Endothelial cell of umbilical vein (primary cell): ENCODE data around the gene ATP6V1B1. TPM values are rescaled to one million over a fixed set of nuclear protein-coding genes. Genes with fewer than 3 reads are reported as not detected.

Source experiments
- BruUV-seq: library from RNA; stranded (reverse); fragments of 400-500 nt; replicated peaks from 2 replicates; lab custom pipeline; 2021; lab: Mats Ljungman, UMichigan
- CTCF ChIA-PET: fragments of 300-600, 350-600 bp; sonication (Branson Sonifier 250); formaldehyde crosslinking; loops from one replicate; lab custom pipeline; 2021; ENCODE audit warnings: antibody characterized with exemption, inconsistent platforms; lab: Charles Lee
- POLR2A ChIA-PET: fragments of 300-600, 350-600 bp; sonication (Branson Sonifier 250); formaldehyde crosslinking; loops from one replicate; lab custom pipeline; 2021; ENCODE audit warnings: antibody characterized with exemption, inconsistent platforms; lab: Charles Lee
- DNase-seq: peaks from one replicate; pipeline ENCODE4 v3.0.0-alpha.2; 2011; ENCODE audit warnings: low read depth, low spot score
- FAIRE-seq: peaks from 2 replicates; lab custom pipeline; 2011; peaks lifted over from hg19 to GRCh38; lab: Jason Lieb, UNC
- H2AFZ ChIP-seq: 2 replicates; pipeline ENCODE4 v1.6.0; 2012; ENCODE audit warnings: low read depth, low read length, control low read depth, inconsistent platforms
- H3K27ac ChIP-seq: 2 replicates; pipeline ENCODE4 v1.5.1; 2011; ENCODE audit warnings: low read depth, mild to moderate bottlenecking, control low read depth, low read length, moderate library complexity; ENCODE audit not compliant: insufficient read depth
- H3K27me3 ChIP-seq, 2 experiments: 2 replicates each; pipeline versions ENCODE4 v1.6.0 to v1.6.1; 2011; ENCODE audit warnings: low read length in 2 of 2, mixed read lengths in 1 of 2; ENCODE audit not compliant: control insufficient read depth in 2 of 2, insufficient read depth in 2 of 2
- H3K36me3 ChIP-seq, 2 experiments: 2 replicates in 1 of 2; 3 replicates in 1 of 2; pipeline ENCODE4 v1.5.1; 2011; ENCODE audit warnings: low read length in 2 of 2, mild to moderate bottlenecking in 1 of 2, moderate library complexity in 1 of 2; ENCODE audit not compliant: control insufficient read depth in 2 of 2, insufficient read depth in 2 of 2; ENCODE audit errors: extremely low read depth in 1 of 2
- H3K4me1 ChIP-seq: 3 replicates; pipeline ENCODE4 v1.5.1; 2011; ENCODE audit warnings: mild to moderate bottlenecking, low read length; ENCODE audit not compliant: control insufficient read depth, insufficient read depth; ENCODE audit errors: extremely low read depth
- H3K4me2 ChIP-seq: 2 replicates; pipeline ENCODE4 v1.6.1; 2011; ENCODE audit warnings: low read length, control low read depth, mixed read lengths; ENCODE audit not compliant: insufficient read depth
- H3K4me3 ChIP-seq, 3 experiments: fragments of 200-600 bp in 1 of 3; sonication (generic), shearing (Covaris generic) in 1 of 3; replicated peaks in 1 of 3; 2 replicates each; pipeline ENCODE4 v1.5.1; 2011 to 2016; ENCODE audit warnings: control low read depth in 3 of 3, low read length in 3 of 3, mild to moderate bottlenecking in 2 of 3, inconsistent platforms in 1 of 3, low read depth in 1 of 3, moderate library complexity in 1 of 3; ENCODE audit not compliant: insufficient read depth in 1 of 3
- H3K79me2 ChIP-seq: 2 replicates; pipeline ENCODE4 v1.6.0; 2012; ENCODE audit warnings: low read length, inconsistent platforms; ENCODE audit not compliant: control insufficient read depth, insufficient read depth
- H3K9ac ChIP-seq: replicated peaks from 2 replicates; pipeline ENCODE3; 2011; ENCODE audit warnings: low read length, control low read depth; ENCODE audit not compliant: insufficient read depth; ENCODE audit errors: extremely low read depth
- H3K9me1 ChIP-seq: replicated peaks from 3 replicates; pipeline ENCODE4 v1.6.0; 2011; ENCODE audit warnings: mild to moderate bottlenecking, low read length; ENCODE audit not compliant: control insufficient read depth, insufficient read depth; ENCODE audit errors: extremely low read depth
- H3K9me3 ChIP-seq: replicated peaks from 2 replicates; pipeline ENCODE4 v1.5.1; 2012; ENCODE audit warnings: low read length, inconsistent platforms; ENCODE audit not compliant: control insufficient read depth, insufficient read depth
- H4K20me1 ChIP-seq: replicated peaks from 2 replicates; pipeline ENCODE3; 2011; ENCODE audit warnings: mild to moderate bottlenecking, low read length; ENCODE audit not compliant: control insufficient read depth, insufficient read depth; ENCODE audit errors: extremely low read depth
- CTCF ChIP-seq, 2 donors: IDR thresholded peaks; 1 replicate in 1 of 2; 2 replicates in 1 of 2; pipeline ENCODE4 v1.5.1; 2011; ENCODE audit warnings: low read length in 2 of 2, mild to moderate bottlenecking in 2 of 2, moderate library complexity in 2 of 2, control low read depth in 1 of 2, inconsistent platforms in 1 of 2, low read depth in 1 of 2; ENCODE audit not compliant: insufficient read depth in 1 of 2; ENCODE audit errors: extremely low read depth in 1 of 2
- EZH2 ChIP-seq: IDR thresholded peaks from 2 replicates; pipeline ENCODE4 v1.6.1; 2012; ENCODE audit warnings: borderline replicate concordance, low read depth, mild to moderate bottlenecking, moderate library complexity, low read length, inconsistent platforms; ENCODE audit not compliant: severe bottlenecking
- FOS ChIP-seq: IDR thresholded peaks from 2 replicates; pipeline ENCODE4 v1.6.1; 2011; ENCODE audit warnings: mild to moderate bottlenecking, low read length, moderate library complexity, borderline replicate concordance; ENCODE audit not compliant: insufficient read depth
- GATA2 ChIP-seq: IDR thresholded peaks from 2 replicates; pipeline ENCODE4 v1.7.0; 2011; ENCODE audit warnings: low read depth, mild to moderate bottlenecking, moderate library complexity, mixed read lengths, low read length; ENCODE audit not compliant: insufficient read length, insufficient read depth
- JUN ChIP-seq: IDR thresholded peaks from 2 replicates; pipeline ENCODE4 v1.6.1; 2011; ENCODE audit warnings: borderline replicate concordance, low read depth; ENCODE audit not compliant: insufficient read length, insufficient read depth
- MAX ChIP-seq: IDR thresholded peaks from 2 replicates; pipeline ENCODE4 v1.6.1; 2011; ENCODE audit not compliant: insufficient read depth, insufficient read length
- MYC ChIP-seq: IDR thresholded peaks from one replicate; pipeline ENCODE4 v1.6.1; 2011; ENCODE audit warnings: mild to moderate bottlenecking, low read depth, low read length
- POLR2A ChIP-seq: IDR thresholded peaks from 2 replicates; pipeline ENCODE4 v1.6.1; 2012; ENCODE audit warnings: low read depth, mild to moderate bottlenecking, control low read depth, low read length
- POLR2AphosphoS5 ChIP-seq: IDR thresholded peaks from 2 replicates; pipeline ENCODE4 v1.6.1; 2012; ENCODE audit warnings: low read depth, mild to moderate bottlenecking, control low read depth, low read length, moderate library complexity; ENCODE audit not compliant: insufficient read depth
- dilution Hi-C: fragments of 300-500 bp; cut with MboI; formaldehyde crosslinking; loops from one replicate; pipeline ENCODE4 v1.15.0; 2019; ENCODE audit warnings: low sequenced_read_pairs; ENCODE audit not compliant: extremely low pct_ligation_motif_present
- intact Hi-C: fragments of 100-400 bp; cut with micrococcal nuclease; formaldehyde crosslinking; loops from one replicate; pipeline ENCODE4 v1.10.0; 2022
- polyA plus RNA-seq, 4 experiments: library from polyadenylated mRNA; depleted of rRNA in 3 of 4; stranded (reverse) in 3 of 4; unstranded in 1 of 4; fragments of >200 nt; gene quantifications; 2 replicates each; pipeline versions ENCODE4 v1.2.1 to v1.2.3, GENCODE V29; 2011 to 2012; ENCODE audit warnings: missing spikeins in 1 of 4
- total RNA-seq: library from RNA; stranded (reverse); gene quantifications from 2 replicates; pipeline ENCODE4 v1.2.3, GENCODE V29; 2021

Gene ATP6V1B1
- total and polyA plus RNA-seq, 2 donors (not counting 3 experiments of a cell fraction or from before 2014, with no cell fraction given): 0.77 TPM; not detected in 1

- no peaks in the 10 kb centered on the region for H3K9me1 ChIP-seq
- intact Hi-C loops (no loop called here), dilution Hi-C loops (no loop called here)
- no peak for FAIRE-seq
- ChIA-PET CTCF (interaction anchor here (1.1 to 1.7 kb wide), 1 partner anchor 12 kb away, joined by 5 to 6 read pairs; no protein-coding TSS in a partner anchor), POLR2A (no interaction called here)
- BruUV-seq: no TSS peak
- no peak for DNase-seq
- no peaks in the 10 kb centered on the region for H3K9me3 ChIP-seq
- H3K9ac ChIP-seq: no peak overlapping the region
- H3K4me3 ChIP-seq: no peak overlapping the region
- no peak overlapping the region for H2AFZ ChIP-seq
- no peaks in the 10 kb centered on the region for H3K27me3 ChIP-seq
- peaks cover 4 to 28% of the 10 kb centered on the region in 2 experiments for H3K36me3 ChIP-seq
- H4K20me1 ChIP-seq: no peaks in the 10 kb centered on the region
- H3K4me1 ChIP-seq: peaks cover 12% of the 10 kb centered on the region
- no peak overlapping the region for H3K4me2 ChIP-seq
- H3K79me2 ChIP-seq: peaks cover 13% of the 10 kb centered on the region
- TF ChIP-seq FOS (no peak), GATA2 (no peak), JUN (no peak), MAX (no peak), CTCF (IDR thresholded peaks at IDR 0.05; ENCODE audit: extremely low read depth in 1 of 2, insufficient read depth in 1 of 2, low read depth in 1 of 2, low read length in 2 of 2) (no peak), EZH2 (no peak), POLR2AphosphoS5 (no peak), POLR2A (no peak), MYC (no peak)
- H3K27ac ChIP-seq: no peak overlapping the region
Observed at GRCh38 chr2:70988726-70989648, 53.3 kb downstream of the ATP6V1B1 start.
